Mucosa of rectum (tissue), 2 donors: ENCODE measurements around the gene MAN1C1.
A peak's percentile ranks its signal among the peaks of the same experiment; 100 is the strongest.

Experiments used
- H3K27ac ChIP-seq, 2 donors: one replicate each; pipeline ENCODE4 v1.7.0; 2013; ENCODE audit warnings: inconsistent platforms in 2 of 2, low read depth in 2 of 2, low read length in 2 of 2
- H3K27me3 ChIP-seq, 2 donors: one replicate each; pipeline ENCODE4 v1.7.0; 2013; ENCODE audit warnings: low read length in 2 of 2; ENCODE audit not compliant: control insufficient read depth in 2 of 2, insufficient read depth in 2 of 2
- H3K36me3 ChIP-seq, 2 donors: one replicate each; pipeline ENCODE4 v1.7.0; 2013; ENCODE audit warnings: low read length in 2 of 2; ENCODE audit not compliant: control insufficient read depth in 2 of 2, insufficient read depth in 2 of 2
- H3K4me1 ChIP-seq, 2 donors: one replicate each; pipeline ENCODE4 v1.7.0; 2013; ENCODE audit warnings: low read length in 2 of 2, mild to moderate bottlenecking in 1 of 2; ENCODE audit not compliant: control insufficient read depth in 2 of 2, insufficient read depth in 2 of 2
- H3K4me3 ChIP-seq, 2 donors: one replicate each; pipeline ENCODE4 v1.7.0; 2013; ENCODE audit warnings: low read length in 2 of 2
- H3K9ac ChIP-seq, 2 donors: one replicate each; pipeline ENCODE4 v1.7.0; 2013; ENCODE audit warnings: low read length in 2 of 2, low read depth in 1 of 2, mild to moderate bottlenecking in 1 of 2
- H3K9me3 ChIP-seq, 2 donors: one replicate each; pipeline ENCODE4 v1.7.0; 2013; ENCODE audit warnings: low read length in 2 of 2; ENCODE audit not compliant: control insufficient read depth in 2 of 2
- donor health status: healthy.
- donor health status: Normal muscosa, but diverticular disease.

Gene MAN1C1

DNA sequence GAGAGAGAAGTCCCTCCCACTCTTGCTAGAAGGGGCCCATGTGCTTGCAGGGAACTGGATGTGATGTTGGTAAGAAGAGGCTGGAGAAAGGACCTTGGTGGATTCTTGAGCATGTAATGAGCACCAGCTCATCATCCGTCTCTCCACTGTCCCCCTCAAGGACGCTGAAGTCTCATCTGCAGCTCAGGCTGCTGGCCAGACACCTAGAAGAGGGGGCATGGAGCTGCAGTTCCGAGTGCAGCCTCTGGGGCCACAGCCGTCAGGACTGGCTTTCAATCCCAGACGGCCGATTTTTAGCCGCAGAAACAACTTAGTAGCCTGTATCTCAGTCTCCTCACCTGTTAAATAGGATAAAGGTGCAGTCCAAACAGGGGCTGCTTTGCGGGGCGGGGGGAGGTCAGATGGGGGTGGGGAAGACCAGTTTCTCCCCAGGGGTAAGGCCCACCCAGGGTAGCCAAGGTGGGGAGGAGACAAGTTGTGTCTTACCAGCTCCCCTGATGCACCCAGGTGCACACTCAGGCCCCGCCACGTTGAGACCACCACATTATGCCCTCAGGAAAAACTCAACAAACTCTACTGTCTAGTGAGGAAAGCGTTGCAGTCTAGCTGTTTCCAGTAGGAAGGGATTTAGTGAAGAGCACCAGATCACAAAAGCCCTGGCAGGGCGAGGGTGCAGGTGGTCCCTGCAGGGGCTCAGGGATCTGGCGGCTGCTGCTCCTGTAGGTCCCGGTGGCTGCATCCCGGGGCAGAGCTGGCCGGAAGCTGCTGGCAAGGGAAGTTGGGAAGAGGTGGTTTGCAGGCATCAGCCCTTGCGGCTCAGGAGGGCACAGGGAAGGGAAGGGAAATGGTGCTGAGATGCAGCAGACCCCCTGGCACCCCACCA, 43.6 kb upstream of the MAN1C1 start:
- Histone ChIP-seq H3K4me1 (peaks cover 11 to 14% of the 10 kb centered on the region in 2 donors), H3K9me3 (no peaks in the 10 kb centered on the region), H3K27ac (no peak overlapping the region), H3K4me3 (peak overlapping the region; percentile 56 to 65), H3K36me3 (peaks cover 0 to 3% of the 10 kb centered on the region in 2 donors), H3K9ac (peak overlapping the region; percentile 37 to 41), H3K27me3 (no peaks in the 10 kb centered on the region)

- no peaks in the 10 kb centered on the region for H3K9me3 ChIP-seq
- peak overlapping the region; percentile 56 to 65 for H3K4me3 ChIP-seq
- H3K4me1 ChIP-seq = peaks cover 11 to 12% of the 10 kb centered on the region in 2 donors
- H3K27ac ChIP-seq = no peak overlapping the region
- H3K36me3 ChIP-seq = no peaks in the 10 kb centered on the region
- no peaks in the 10 kb centered on the region for H3K27me3 ChIP-seq
- peak overlapping the region; percentile 37 to 41 for H3K9ac ChIP-seq
These were observed 43.0 kb upstream of the MAN1C1 start for GRCh38 chr1:25573591-25573930.

DNA sequence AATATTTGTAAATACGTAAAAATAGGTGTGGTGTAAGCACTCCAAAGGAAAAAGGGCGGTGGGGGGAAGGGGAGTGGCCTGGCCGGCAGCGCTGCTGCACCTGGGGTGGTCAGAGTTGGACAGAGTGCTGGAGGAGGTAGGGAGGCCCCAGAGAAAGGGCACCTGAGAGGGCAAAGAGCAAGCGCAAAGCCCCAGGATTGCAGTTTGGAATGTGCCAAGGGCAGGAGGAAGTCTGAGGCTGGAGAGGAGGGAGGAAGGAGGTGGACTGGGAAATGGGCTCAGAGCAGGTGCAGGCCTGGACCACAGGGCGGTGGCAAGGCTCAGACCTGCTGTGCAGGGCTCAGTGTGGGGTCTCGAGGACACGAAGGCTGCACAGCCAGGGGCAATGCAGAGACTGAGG, 42.6 kb upstream of the MAN1C1 start:
- Histone ChIP-seq H3K27ac (no peak overlapping the region), H3K4me3 (no peak overlapping the region), H3K4me1 (peaks cover 11 to 12% of the 10 kb centered on the region in 2 donors), H3K9me3 (no peaks in the 10 kb centered on the region), H3K36me3 (no peaks in the 10 kb centered on the region), H3K27me3 (no peaks in the 10 kb centered on the region), H3K9ac (no peak overlapping the region)

DNA sequence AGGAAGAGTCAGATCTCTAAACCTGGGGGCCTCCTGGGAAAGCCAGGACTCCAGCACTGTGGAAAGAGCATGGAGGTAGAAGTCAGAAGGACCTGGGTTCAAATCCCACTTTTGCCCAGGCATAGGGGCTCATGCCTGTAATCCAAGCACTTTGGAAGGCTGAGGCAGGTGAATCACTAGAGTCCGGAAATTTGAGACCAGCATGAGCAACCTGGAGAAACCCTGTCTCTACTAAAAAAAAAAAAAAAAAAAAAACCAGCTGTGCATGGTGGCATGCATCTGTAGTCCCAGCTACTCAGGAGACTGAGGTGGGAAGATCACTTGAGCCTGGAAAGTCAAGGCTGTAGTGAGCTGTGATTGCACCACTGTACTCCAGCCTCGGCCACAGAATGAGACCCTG, 41.4 kb upstream of the MAN1C1 start:
- Histone ChIP-seq H3K27me3 (no peaks in the 10 kb centered on the region), H3K9me3 (no peaks in the 10 kb centered on the region), H3K4me3 (no peak overlapping the region), H3K36me3 (no peaks in the 10 kb centered on the region), H3K9ac (no peak overlapping the region), H3K27ac (no peak overlapping the region), H3K4me1 (peaks cover 8 to 12% of the 10 kb centered on the region in 2 donors)

DNA sequence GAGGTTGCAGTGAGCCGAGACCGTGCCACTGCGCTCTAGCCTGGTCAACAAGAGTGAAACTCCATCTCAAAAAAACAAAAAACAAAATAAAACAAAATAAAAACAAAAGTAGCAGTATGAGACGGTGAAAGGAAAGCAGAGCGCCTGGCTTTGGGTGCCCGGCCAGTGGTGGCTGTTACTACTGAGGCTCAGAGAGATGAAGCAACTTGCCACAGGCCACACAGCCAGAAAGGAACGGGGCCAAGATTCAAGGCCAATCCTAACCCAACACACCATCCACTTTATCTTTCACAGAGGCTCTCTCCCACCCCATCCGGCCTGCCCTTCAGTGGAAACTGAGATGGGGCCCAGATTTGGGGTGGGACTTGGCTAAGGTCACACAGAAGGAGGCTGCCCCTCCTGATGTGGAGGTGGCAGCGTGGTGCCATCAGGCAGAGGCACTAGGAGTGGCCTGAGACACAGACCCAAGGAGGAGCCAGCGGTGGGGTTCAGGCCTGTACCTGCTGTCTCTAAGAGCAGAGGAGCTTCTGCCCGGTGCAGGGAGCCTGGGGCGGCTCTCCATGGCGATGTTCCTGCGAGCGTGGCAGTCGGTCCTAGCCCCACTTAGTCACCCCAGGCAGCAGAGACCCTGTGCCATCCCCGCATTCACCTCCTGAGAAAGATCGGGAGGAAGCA, 40.0 kb upstream of the MAN1C1 start:
- H3K9ac ChIP-seq = no peak overlapping the region
- H3K27ac ChIP-seq = no peak overlapping the region
- no peaks in the 10 kb centered on the region for H3K27me3 ChIP-seq
- peaks cover 8 to 12% of the 10 kb centered on the region in 2 donors for H3K4me1 ChIP-seq
- no peaks in the 10 kb centered on the region for H3K9me3 ChIP-seq
- H3K4me3 ChIP-seq = no peak overlapping the region
- no peaks in the 10 kb centered on the region for H3K36me3 ChIP-seq

- Histone ChIP-seq H3K27me3 (no peaks in the 10 kb centered on the region), H3K9ac (no peak overlapping the region), H3K36me3 (no peaks in the 10 kb centered on the region), H3K4me1 (peaks cover 8 to 12% of the 10 kb centered on the region in 2 donors), H3K27ac (no peak overlapping the region), H3K4me3 (no peak overlapping the region), H3K9me3 (no peaks in the 10 kb centered on the region)
These were observed 39.3 kb upstream of the MAN1C1 start for GRCh38 chr1:25577134-25577920.

GRCh38 chr1:25579292-25580252, 37.0 kb upstream of the MAN1C1 start:
- Histone ChIP-seq H3K4me3 (no peak overlapping the region), H3K9me3 (no peaks in the 10 kb centered on the region), H3K36me3 (no peaks in the 10 kb centered on the region), H3K27ac (no peak overlapping the region), H3K27me3 (no peaks in the 10 kb centered on the region), H3K4me1 (no peaks in the 10 kb centered on the region), H3K9ac (no peak overlapping the region)

- Histone ChIP-seq H3K9me3 (no peaks in the 10 kb centered on the region), H3K4me1 (no peaks in the 10 kb centered on the region), H3K27me3 (no peaks in the 10 kb centered on the region), H3K27ac (no peak overlapping the region), H3K36me3 (no peaks in the 10 kb centered on the region), H3K4me3 (no peak overlapping the region), H3K9ac (no peak overlapping the region)
These were observed 35.7 kb upstream of the MAN1C1 start for GRCh38 chr1:25580927-25581326.

DNA sequence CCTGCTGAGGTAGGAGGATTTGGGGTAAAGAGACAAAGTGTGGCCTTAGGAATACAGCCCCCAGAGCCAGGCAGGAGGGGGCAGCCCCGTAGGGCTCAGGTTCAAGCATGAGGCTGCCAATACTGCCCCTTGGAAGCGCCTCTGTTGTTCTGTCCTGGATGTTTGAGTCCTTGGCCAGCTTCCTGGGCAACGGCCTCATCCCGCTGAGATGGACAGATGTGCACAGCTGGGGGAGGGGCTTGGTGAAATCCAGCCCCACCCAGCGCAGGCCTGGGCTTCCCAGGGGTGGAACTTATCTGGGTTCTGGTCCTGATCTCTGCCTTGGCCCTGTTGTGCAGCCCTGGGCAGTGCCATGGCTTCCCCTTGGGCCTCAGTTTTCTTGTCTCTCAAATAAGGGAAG, 34.8 kb upstream of the MAN1C1 start:
- no peaks in the 10 kb centered on the region for H3K9me3 ChIP-seq
- H3K4me1 ChIP-seq = no peaks in the 10 kb centered on the region
- no peak overlapping the region for H3K4me3 ChIP-seq
- no peaks in the 10 kb centered on the region for H3K27me3 ChIP-seq
- H3K9ac ChIP-seq = no peak overlapping the region
- no peaks in the 10 kb centered on the region for H3K36me3 ChIP-seq
- no peak overlapping the region for H3K27ac ChIP-seq
